Psoas muscle (tissue), 8 donors: ENCODE data around the gene LOXL4. TPM values are rescaled to one million over a fixed set of nuclear protein-coding genes. Genes with fewer than 3 reads are reported as not detected.

Experiments
- ATAC-seq, 4 donors: fragments of 200-7000 bp; cut with Tn5 transposase; one replicate each; pipeline ENCODE4 v1.9.1; 2020; ENCODE audit warnings: moderate library complexity in 3 of 4, mild to moderate bottlenecking in 2 of 4
- DNase-seq, 2 donors: peaks; one replicate each; pipeline ENCODE4 v3.0.0-alpha.2; 2020
- H3K27ac ChIP-seq: fragments of 200-600 bp; one replicate; pipeline ENCODE4 v1.8.0; 2022
- H3K27me3 ChIP-seq, 3 donors: fragments of 200-600 bp in 1 of 3; one replicate each; pipeline versions ENCODE4 v1.6.1 to v1.8.0; 2013 to 2022; ENCODE audit warnings: low read length in 2 of 3, mild to moderate bottlenecking in 2 of 3, moderate library complexity in 1 of 3; ENCODE audit not compliant: insufficient read depth in 3 of 3
- H3K36me3 ChIP-seq, 2 donors: fragments of 200-600 bp in 1 of 2; one replicate each; pipeline versions ENCODE4 v1.6.1 to v1.8.0; 2013 to 2022; ENCODE audit warnings: low read depth in 1 of 2, mild to moderate bottlenecking in 1 of 2, moderate library complexity in 1 of 2; ENCODE audit not compliant: insufficient read depth in 1 of 2
- H3K4me1 ChIP-seq: fragments of 200-600 bp; one replicate; pipeline ENCODE4 v1.8.0; 2022
- H3K4me3 ChIP-seq: fragments of 200-600 bp; one replicate; pipeline ENCODE4 v1.8.0; 2022; ENCODE audit warnings: mild to moderate bottlenecking
- H3K9me3 ChIP-seq: fragments of 200-600 bp; one replicate; pipeline ENCODE4 v1.8.0; 2022
- WGBS, 3 donors: extraction: QIAGEN DNeasy Blood & Tissue Kit; methylation state at CpG; one replicate each; pipeline versions ENCODE4 v1.1.6 to v1.1.7; 2013; 5-methylcytosine and 5-hydroxymethylcytosine counted together
- intact Hi-C, 2 donors: fragments of 100-400 bp; cut with DNase I; formaldehyde crosslinking; loops; one replicate each; pipeline versions ENCODE4 v1.11.0 to v1.14.2; 2022
- polyA plus RNA-seq, 3 donors: library from polyadenylated mRNA; stranded (reverse); fragments of 200-250 nt; gene quantifications; one replicate each; pipeline ENCODE4 v1.2.3, GENCODE V29; 2013
- total RNA-seq, 4 donors: library from RNA; stranded (reverse); fragmentation: NEBNext Ultra II Directional in 2 of 4; extraction: Animal tissue kit (Norgen Biotek cat#: 25700) in 2 of 4; gene quantifications; one replicate each; pipeline versions ENCODE4 v1.2.1 to v1.2.4, GENCODE V29; 2021 to 2023
- TF ChIP-seq, protein P1 (sequence below): fragments of 200-600 bp; IDR thresholded peaks from one replicate; pipeline ENCODE4 v1.8.0; 2022; ENCODE audit warnings: antibody characterized with exemption
- donor health status: healthy with polysubstance abuse.
- donor health status: DM: no; HTN: no; CAD: no; lungs with moderate emphysema.
- donor health status: Bipolar disorder and iron deficiency.
- donor health status: healthy.
- donor health status: DM: yes; HTN: yes; CAD: no.
- donor health status: DM: no; HTN: no; CAD: no.
- donor health status: DM: no; HTN: no; CAD: no.
- donor health status: DM: yes; HTN: yes; CAD: no.

LOXL4 gene
- total and polyA plus RNA-seq, 7 donors, result 2.9 to 26.3 (median 7.4) TPM

DNA sequence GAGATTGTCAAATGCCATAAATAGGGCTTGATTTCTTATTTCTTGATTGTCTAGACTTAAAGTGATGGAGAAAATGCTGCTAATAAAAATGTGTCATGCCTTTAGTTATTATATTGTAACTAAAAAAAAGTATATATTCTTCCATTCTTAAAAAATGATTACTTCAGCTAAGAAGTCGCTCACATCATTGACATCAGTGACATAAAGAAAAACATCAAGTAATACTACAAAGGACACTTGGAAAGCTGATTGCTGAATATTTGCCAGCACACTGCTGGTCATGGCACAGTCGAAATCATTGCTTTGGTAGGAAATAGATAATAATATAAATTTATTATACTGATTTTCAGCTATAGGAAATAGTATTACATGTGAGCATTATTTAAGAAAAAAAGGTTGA, 62.6 kb downstream of the LOXL4 start:
- Histone ChIP-seq H3K27ac (no peak overlapping the region), H3K36me3 (peaks cover 2 to 16% of the 10 kb centered on the region in 2 donors), H3K27me3 (no peaks in the 10 kb centered on the region), H3K9me3 (no peaks in the 10 kb centered on the region), H3K4me1 (no peaks in the 10 kb centered on the region), H3K4me3 (no peak overlapping the region)
- WGBS, 3 donors, result 86 to 91% (median 88%) methylated on average over 2 of the region's 2 CpGs
- ATAC-seq (no peak), DNase-seq (no peak)
- intact Hi-C loops, result no loop called here
- TF ChIP-seq, protein P1, sequence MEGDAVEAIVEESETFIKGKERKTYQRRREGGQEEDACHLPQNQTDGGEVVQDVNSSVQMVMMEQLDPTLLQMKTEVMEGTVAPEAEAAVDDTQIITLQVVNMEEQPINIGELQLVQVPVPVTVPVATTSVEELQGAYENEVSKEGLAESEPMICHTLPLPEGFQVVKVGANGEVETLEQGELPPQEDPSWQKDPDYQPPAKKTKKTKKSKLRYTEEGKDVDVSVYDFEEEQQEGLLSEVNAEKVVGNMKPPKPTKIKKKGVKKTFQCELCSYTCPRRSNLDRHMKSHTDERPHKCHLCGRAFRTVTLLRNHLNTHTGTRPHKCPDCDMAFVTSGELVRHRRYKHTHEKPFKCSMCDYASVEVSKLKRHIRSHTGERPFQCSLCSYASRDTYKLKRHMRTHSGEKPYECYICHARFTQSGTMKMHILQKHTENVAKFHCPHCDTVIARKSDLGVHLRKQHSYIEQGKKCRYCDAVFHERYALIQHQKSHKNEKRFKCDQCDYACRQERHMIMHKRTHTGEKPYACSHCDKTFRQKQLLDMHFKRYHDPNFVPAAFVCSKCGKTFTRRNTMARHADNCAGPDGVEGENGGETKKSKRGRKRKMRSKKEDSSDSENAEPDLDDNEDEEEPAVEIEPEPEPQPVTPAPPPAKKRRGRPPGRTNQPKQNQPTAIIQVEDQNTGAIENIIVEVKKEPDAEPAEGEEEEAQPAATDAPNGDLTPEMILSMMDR, result no peak

DNA sequence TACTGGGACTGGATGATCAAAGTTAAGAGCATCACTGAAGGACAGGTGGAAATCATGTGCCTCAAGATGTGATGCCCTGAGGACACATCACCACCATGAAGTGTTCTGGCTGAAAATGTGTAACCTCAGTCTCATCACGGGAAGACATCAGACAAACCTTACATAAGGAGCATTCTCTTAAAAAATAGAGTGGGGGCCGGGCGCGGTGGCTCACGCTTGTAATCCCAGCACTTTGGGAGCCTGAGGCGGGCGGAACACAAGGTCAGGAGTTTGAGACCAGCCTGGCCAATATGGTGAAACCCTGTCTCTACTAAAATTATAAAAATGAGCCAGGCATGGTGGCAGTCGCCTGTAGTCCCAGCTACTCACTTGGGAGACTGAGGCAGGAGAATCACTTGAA, 65.6 kb downstream of the LOXL4 start:
- Histone ChIP-seq H3K9me3 (no peaks in the 10 kb centered on the region), H3K36me3 (no peaks in the 10 kb centered on the region), H3K27me3 (no peaks in the 10 kb centered on the region), H3K4me3 (no peak overlapping the region), H3K4me1 (no peaks in the 10 kb centered on the region), H3K27ac (no peak overlapping the region)
- TF ChIP-seq, protein P1, result no peak
- ATAC-seq (no peak), DNase-seq (no peak)
- intact Hi-C loops, result no loop called here
- 89 to 99% (median 91%) methylated on average over 8 of the region's 8 CpGs for WGBS, 3 donors

DNA sequence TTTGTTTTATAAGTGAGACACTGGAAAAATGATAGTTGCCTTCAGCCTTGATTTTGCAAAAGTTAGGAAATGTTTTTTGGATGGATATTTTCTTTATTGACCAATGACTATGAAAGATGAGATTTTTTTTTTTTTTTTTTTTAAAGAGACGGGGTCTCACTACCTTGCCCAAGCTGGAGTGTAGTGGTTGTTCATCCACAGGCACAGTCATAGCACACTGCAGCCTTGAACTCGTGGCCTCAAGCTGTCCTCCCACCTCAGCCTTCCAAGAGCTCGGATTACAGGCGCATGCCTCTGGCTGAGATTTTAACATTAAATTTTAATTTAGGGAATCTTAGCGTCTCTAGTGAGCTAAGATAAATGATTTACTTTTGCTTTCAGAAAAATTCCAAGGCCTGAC, 66.2 kb downstream of the LOXL4 start:
- Histone ChIP-seq H3K4me1 (no peaks in the 10 kb centered on the region), H3K36me3 (no peaks in the 10 kb centered on the region), H3K27ac (no peak overlapping the region), H3K27me3 (no peaks in the 10 kb centered on the region), H3K9me3 (no peaks in the 10 kb centered on the region), H3K4me3 (no peak overlapping the region)
- intact Hi-C loops, result no loop called here
- TF ChIP-seq, protein P1, result no peak
- ATAC-seq (no peak), DNase-seq (no peak)
- 88 to 96% (median 91%) methylated on average over 5 of the region's 5 CpGs for WGBS, 3 donors

Other genes starting within 250 kb of the LOXL4 start
- gene CRTAC1, start 237.6 kb downstream of the LOXL4 start, total RNA-seq, result under 1 TPM; 0.07 to 0.93 (median 0.35) TPM
- gene CRTAC1, start 237.6 kb downstream of the LOXL4 start, polyA plus RNA-seq, result under 1 TPM; 0.30 to 0.47 (median 0.30) TPM
- 10 to 100 TPM in 1 of 4 donors, 1 to 10 TPM in 3; 5.2 to 10.3 (median 5.7) TPM for gene R3HCC1L, start 133.5 kb downstream of the LOXL4 start, total RNA-seq
- 10 to 100 TPM in 2 of 3 donors, 1 to 10 TPM in 1; 6.2 to 18.3 (median 11.4) TPM for gene R3HCC1L, start 133.5 kb downstream of the LOXL4 start, polyA plus RNA-seq
- 10 to 100 TPM in 1 of 4 donors, 1 to 10 TPM in 3; 1.7 to 13.2 (median 3.8) TPM for gene PYROXD2, start 147.0 kb upstream of the LOXL4 start, total RNA-seq
- 1 to 10 TPM in 2 of 3 donors, under 1 TPM in 1; 0.46 to 1.6 (median 1.2) TPM for gene PYROXD2, start 147.0 kb upstream of the LOXL4 start, polyA plus RNA-seq
- gene HPS1, start 178.7 kb upstream of the LOXL4 start, total RNA-seq, result 10 to 100 TPM; 11.5 to 17.7 (median 16.0) TPM
- 10 to 100 TPM; 11.6 to 29.1 (median 12.2) TPM for gene HPS1, start 178.7 kb upstream of the LOXL4 start, polyA plus RNA-seq